EL (cell line): ENCODE data around the gene POLRMT.
"Not testable (repeated sequence)": the region's sequence is repeated elsewhere in the genome, so short reads cannot be mapped to it uniquely, and the experiment has no call there.

Experiments
- DNase-seq: peaks from one replicate; pipeline ENCODE4 v3.0.0-alpha.2; 2016

Gene POLRMT

GRCh38 chr19:609004-609346, 24.4 kb downstream of the POLRMT start:
- DNase-seq, result no peak

- no peak for DNase-seq
Measured at GRCh38 chr19:608155-609003, 25.0 kb downstream of the POLRMT start.

DNA sequence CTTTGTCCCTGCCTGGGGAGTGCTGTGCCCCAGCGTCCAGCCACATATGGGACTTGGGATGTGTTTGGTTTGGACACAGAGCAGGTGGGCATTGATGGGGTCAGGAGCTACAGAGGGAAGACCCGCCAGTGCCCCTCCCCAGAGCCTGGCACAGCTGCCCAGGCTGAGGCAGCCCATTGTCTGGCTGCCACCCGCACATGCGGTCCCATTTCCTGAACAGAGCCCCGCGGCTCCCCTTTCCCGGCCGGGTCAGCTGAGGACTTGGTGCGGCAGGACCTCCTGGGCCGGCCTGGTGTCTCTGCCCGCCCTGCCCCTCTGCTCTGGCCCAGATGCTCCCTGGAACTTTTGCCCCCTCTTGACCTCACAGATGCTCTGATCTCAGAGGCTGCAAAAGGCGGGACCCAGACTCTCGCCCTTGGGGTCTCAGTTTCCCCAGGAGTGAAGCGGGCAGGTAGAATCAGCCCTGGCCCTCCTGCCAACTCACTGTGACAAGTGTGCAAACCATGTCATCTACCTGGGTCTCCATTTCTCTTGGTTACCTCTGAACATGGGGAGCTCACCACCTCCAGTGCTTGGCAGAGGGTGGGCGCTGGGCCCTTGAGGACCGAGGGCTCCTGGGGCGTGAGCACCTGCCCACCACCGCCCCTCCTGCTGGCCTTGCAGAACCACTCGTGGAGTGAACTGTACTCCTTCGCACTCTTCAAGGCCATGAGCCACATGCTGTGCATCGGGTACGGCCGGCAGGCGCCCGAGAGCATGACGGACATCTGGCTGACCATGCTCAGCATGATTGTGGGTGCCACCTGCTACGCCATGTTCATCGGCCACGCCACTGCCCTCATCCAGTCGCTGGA, 25.8 kb downstream of the POLRMT start:
- DNase-seq, result no peak

- DNase-seq, result not testable (repeated sequence)
Measured at GRCh38 chr19:605061-605971, 28.0 kb downstream of the POLRMT start.

DNA sequence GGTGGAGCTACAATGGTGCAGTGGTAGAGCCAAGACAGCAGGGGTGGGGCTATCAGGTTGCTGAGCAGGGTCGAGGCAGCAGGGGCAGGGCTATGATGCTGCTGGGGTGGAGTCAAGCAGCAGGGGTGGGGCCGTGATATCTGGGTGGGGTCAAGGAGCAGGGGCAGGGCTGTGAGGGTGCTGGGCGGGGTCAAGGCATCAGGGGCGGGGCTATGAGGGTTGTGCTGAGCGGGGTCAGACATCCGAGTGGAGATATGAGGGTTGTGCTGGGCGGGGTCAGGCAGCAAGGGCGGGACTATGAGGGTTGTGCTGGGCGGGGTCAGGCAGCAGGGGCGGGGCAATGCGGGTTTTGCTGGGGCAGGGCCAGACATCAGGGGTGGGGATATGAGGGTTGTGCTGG, 29.0 kb downstream of the POLRMT start:
- no peak for DNase-seq

DNA sequence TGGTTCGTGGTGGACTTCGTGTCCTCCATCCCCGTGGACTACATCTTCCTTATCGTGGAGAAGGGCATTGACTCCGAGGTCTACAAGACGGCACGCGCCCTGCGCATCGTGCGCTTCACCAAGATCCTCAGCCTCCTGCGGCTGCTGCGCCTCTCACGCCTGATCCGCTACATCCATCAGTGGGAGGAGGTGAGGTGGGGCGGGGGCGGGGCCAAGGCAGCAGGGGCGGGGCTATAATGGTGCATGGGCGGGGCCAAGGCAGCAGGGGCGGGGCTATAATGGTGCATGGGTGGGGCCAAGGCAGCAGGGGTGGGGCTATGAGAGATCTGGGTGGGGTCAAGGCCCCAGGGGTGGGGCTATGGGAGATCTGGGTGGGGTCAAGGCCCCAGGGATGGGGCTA, 29.6 kb downstream of the POLRMT start:
- DNase-seq, result not testable (repeated sequence)

DNA sequence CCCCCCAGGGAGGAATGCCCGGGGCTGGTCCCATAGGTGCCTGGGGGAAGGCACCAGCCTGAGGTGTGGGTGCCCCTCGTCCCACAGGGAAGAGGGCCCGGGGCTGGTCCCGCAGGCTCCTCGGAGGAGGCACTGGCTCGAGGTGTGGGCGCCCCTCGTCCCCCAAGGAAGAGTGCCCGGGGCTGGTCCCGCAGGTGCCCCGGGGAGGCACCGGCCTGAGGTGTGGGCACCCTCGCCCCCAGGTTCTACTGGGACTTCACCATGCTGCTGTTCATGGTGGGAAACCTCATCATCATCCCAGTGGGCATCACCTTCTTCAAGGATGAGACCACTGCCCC, 30.1 kb downstream of the POLRMT start:
- not testable (repeated sequence) for DNase-seq

- DNase-seq, result no peak
Measured at GRCh38 chr19:602391-603301, 30.7 kb downstream of the POLRMT start.

DNA sequence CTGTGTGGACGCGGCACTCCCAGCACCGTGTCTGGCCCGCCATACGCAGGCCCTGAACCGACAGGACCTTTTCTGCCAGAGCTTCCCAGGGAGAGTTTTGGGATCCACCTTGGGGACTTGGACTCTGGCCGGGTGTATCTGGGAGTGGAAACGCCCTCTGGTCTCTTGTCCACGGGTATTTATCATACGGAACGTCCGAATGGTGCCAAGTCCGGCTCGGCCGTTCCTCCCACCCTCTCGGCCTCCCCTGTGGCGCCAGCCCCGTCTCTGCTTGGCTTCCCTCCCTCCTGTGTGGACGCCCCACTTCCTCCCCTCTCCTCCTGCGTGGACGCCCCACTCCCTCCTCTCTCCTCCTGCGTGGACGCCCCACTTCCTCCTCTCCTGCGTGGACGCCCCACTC, 31.5 kb downstream of the POLRMT start:
- DNase-seq, result no peak

GRCh38 chr19:601310-601709, 32.0 kb downstream of the POLRMT start:
- DNase-seq, result no peak

GRCh38 chr19:597406-598315, 35.7 kb downstream of the POLRMT start:
- no peak for DNase-seq

- no peak for DNase-seq
Measured at GRCh38 chr19:596263-596655, 37.1 kb downstream of the POLRMT start.

DNA sequence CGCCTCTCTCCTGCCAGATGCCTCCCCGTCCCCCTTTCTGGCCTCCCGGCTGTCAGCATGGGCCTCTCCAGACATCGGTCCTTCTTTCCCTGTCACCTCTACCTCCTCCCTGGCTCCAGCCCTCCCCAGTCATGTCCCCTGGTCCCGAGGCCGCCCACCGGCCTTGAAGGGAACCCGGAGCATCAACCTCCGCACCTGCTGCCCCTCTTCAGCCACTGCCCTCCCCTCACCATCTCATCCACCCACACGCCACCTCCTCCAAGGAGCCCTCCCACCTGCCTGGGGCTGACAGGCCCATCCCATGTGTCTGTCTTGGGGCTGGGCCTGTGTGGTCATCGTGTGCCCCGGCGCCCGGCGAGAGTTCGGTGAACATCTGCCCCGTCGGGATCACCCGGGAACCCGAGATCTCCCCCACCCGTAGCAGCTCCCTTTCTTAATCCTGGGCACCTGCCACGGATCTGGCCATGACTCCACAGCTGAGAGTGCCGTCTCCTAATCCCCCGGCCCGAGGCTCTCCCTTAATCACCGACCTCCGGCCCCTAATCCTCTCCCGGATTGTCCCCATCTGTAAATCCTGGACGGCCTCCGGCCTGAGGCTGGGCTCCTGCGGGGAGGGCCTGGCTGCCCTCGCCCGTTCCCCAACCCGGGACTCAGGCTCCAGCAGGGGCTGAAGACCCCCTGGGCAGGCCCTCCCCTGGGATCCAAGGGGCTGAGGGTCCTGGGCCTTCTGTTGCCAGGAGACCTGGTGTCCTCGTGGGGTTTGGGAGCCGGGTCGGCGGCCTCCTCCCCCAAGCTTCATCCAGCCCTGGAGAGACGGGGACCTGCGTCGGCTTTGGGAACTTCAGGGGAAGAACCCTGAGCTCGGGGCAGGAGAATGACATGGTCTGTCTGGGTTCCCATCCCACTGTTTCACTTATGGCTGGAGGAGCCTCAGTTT, 37.7 kb downstream of the POLRMT start:
- DNase-seq, result no peak

- DNase-seq, result no peak
Measured at GRCh38 chr19:594265-594870, 39.0 kb downstream of the POLRMT start.

DNA sequence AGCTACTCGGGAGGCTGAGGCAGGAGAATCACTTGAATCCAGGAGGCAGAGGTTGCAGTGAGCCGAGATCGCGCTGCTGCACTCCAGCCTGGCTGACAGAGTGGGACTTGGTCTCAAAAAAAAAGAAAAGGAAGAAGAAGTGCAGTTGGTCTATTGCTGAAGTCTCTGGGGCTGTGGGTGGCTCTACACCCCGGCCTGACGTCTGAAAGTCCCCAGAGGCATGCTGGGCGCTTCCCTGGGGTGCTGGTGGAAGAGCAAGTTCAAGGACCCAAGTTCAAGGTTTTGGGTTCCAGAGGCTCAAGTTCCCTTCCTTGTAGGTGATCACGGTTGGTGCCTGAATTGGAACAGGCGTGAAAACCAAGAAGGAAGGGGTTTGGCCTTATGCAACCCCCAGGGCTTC, 39.8 kb downstream of the POLRMT start:
- DNase-seq, result no peak

- DNase-seq, result no peak
Measured at GRCh38 chr19:593055-593454, 40.3 kb downstream of the POLRMT start.

GRCh38 chr19:592101-592500, 41.2 kb downstream of the POLRMT start:
- no peak for DNase-seq

DNA sequence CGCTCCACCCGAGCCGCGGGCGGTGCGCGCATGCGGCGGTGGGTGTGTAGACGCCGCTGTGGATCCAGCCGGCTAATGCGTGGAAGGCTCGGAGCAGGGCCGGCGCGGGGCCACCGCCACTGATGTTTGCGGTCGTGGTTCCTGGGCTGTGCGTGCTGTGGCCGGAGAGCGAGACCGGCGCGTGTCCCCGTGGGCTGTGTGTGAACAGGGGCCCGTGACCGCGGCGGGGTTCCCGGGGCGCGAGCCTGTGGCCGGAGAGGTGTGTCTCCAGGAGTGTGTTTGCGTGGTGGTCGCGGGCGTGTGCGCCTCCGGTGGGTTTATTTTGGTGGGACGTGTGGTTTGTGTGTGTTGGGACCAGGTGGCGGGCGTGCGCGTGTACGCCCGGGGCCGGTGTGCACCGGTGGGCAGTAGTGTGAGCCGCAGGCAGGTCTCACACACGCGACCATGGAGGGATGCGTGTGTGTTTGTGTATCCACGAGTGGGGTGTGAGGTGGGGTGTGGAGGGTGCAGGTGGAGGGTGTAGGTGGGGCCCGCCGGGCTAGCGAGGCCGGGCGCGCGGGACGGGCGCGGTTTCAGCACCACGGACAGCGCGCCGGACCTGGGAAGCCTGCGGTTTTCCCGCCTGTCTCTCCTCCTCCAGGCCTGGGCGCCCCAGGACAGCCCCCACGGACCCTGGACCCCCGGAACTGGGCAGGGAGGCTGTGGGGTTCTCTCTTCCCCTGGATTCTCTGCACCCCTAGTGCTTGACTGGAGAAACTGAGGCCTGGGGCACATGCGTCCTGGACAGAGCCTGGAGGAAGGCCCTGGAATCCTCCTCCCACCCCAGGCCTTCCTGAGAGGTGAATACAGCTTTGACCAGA, 42.0 kb downstream of the POLRMT start:
- DNase-seq, result no peak

GRCh38 chr19:590750-591098, 42.6 kb downstream of the POLRMT start:
- no peak for DNase-seq
